HG03135 (cell line): Measurements from ENCODE around the gene HOXB8.

Source experiments
- ATAC-seq: cut with Tn5 transposase; IDR thresholded peaks from one replicate; pipeline ENCODE4 v1.9.1; 2021; ENCODE audit warnings: mild to moderate bottlenecking, moderate library complexity; ENCODE audit not compliant: unreplicated experiment

HOXB8 gene

GRCh38 chr17:48615047-48615962 is at the start of gene HOXB8:
TSS of gene HOXB8 (minus strand) at chr17:48615292. CDS start at chr17:48614704, 588 bp downstream.
- ATAC-seq, result no peak

- ATAC-seq, result no peak
Observed at GRCh38 chr17:48663134-48663924, 48.2 kb upstream of the HOXB8 start.

- no peak for ATAC-seq
Observed at GRCh38 chr17:48655913-48656312, 40.8 kb upstream of the HOXB8 start.

GRCh38 chr17:48649741-48650140 is 34.6 kb upstream of the HOXB8 start:
- ATAC-seq, result no peak

- ATAC-seq, result no peak
Observed at GRCh38 chr17:48647963-48648245, 32.8 kb upstream of the HOXB8 start.

- no peak for ATAC-seq
Observed at GRCh38 chr17:48647103-48647962, 32.2 kb upstream of the HOXB8 start.

- ATAC-seq, result no peak
Observed at GRCh38 chr17:48646183-48647102, 31.4 kb upstream of the HOXB8 start.

GRCh38 chr17:48645639-48646182 is 30.6 kb upstream of the HOXB8 start:
- ATAC-seq, result no peak

GRCh38 chr17:48644910-48645557 is 29.9 kb upstream of the HOXB8 start:
- no peak for ATAC-seq

- ATAC-seq, result no peak
Observed at GRCh38 chr17:48644159-48644558, 29.1 kb upstream of the HOXB8 start.

- no peak for ATAC-seq
Observed at GRCh38 chr17:48643697-48644012, 28.6 kb upstream of the HOXB8 start.

GRCh38 chr17:48642843-48643696 is 28.0 kb upstream of the HOXB8 start:
- no peak for ATAC-seq

- no peak for ATAC-seq
Observed at GRCh38 chr17:48642059-48642842, 27.2 kb upstream of the HOXB8 start.

GRCh38 chr17:48641541-48642058 is 26.5 kb upstream of the HOXB8 start:
- no peak for ATAC-seq

GRCh38 chr17:48640858-48641180 is 25.7 kb upstream of the HOXB8 start:
- ATAC-seq, result no peak

- ATAC-seq, result no peak
Observed at GRCh38 chr17:48639982-48640857, 25.1 kb upstream of the HOXB8 start.

- ATAC-seq, result no peak
Observed at GRCh38 chr17:48639136-48639535, 24.0 kb upstream of the HOXB8 start.
